B cell (primary cell): ENCODE data around the gene USP6. TPM values are rescaled to one million over a fixed set of nuclear protein-coding genes. Genes with fewer than 3 reads are reported as not detected.

Experiments
- ATAC-seq: fragments of 200-7000 bp; cut with Tn5 transposase; one replicate; pipeline ENCODE4 v1.10.0; 2021; ENCODE audit warnings: low read depth, mild to moderate bottlenecking, moderate number of reproducible peaks, moderate library complexity
- CTCF ChIA-PET: fragments of 350-600 bp; sonication (Branson Sonifier 250); formaldehyde crosslinking; loops from one replicate; lab custom pipeline; 2021; ENCODE audit warnings: antibody characterized with exemption, inconsistent platforms; lab: Charles Lee
- POLR2A ChIA-PET: fragments of 350-600 bp; sonication (Branson Sonifier 250); formaldehyde crosslinking; loops from one replicate; lab custom pipeline; 2021; ENCODE audit warnings: antibody characterized with exemption; lab: Charles Lee
- DNase-seq: peaks from one replicate; pipeline ENCODE4 v3.0.0; 2013
- H2AFZ ChIP-seq: 2 replicates; pipeline ENCODE4 v1.6.1; 2012; ENCODE audit warnings: mild to moderate bottlenecking, low read depth, low read length; ENCODE audit not compliant: insufficient read depth, poor library complexity, severe bottlenecking
- H3K27ac ChIP-seq, 2 donors: 1 replicate in 1 of 2; 2 replicates in 1 of 2; pipeline ENCODE4 v1.5.1; 2012 to 2013; ENCODE audit warnings: low read length in 2 of 2, mild to moderate bottlenecking in 2 of 2, moderate library complexity in 1 of 2
- H3K27me3 ChIP-seq, 4 experiments: fragments of 200-600 bp in 1 of 4; sonication (generic) in 1 of 4; replicated peaks in 1 of 4; 1 replicate in 2 of 4; 2 replicates in 2 of 4; pipeline versions ENCODE4 v1.6.1 to v1.7.0; 2013 to 2016; ENCODE audit warnings: low read length in 3 of 4, mild to moderate bottlenecking in 2 of 4, mixed read lengths in 1 of 4, moderate library complexity in 1 of 4; ENCODE audit not compliant: insufficient read depth in 4 of 4, control insufficient read depth in 3 of 4; ENCODE audit errors: control extremely low read depth in 1 of 4
- H3K36me3 ChIP-seq, 2 experiments: replicated peaks in 1 of 2; 1 replicate in 1 of 2; 2 replicates in 1 of 2; pipeline versions ENCODE4 v1.6.1 to v1.7.1; 2013; ENCODE audit warnings: low read length in 1 of 2; ENCODE audit not compliant: insufficient read depth in 2 of 2, control insufficient read depth in 1 of 2; ENCODE audit errors: control extremely low read depth in 1 of 2, extremely low read depth in 1 of 2
- H3K4me1 ChIP-seq, 2 donors: fragments of 200-600 bp in 1 of 2; sonication (generic) in 1 of 2; 1 replicate in 1 of 2; 2 replicates in 1 of 2; pipeline versions ENCODE4 v1.5.1 to v1.6.1; 2013 to 2017; ENCODE audit warnings: low read length in 2 of 2; ENCODE audit not compliant: control insufficient read depth in 2 of 2, insufficient read depth in 2 of 2
- H3K4me2 ChIP-seq: replicated peaks from 2 replicates; pipeline ENCODE3; 2012; ENCODE audit warnings: mild to moderate bottlenecking, low read depth, low read length; ENCODE audit not compliant: poor library complexity, severe bottlenecking
- H3K4me3 ChIP-seq, 5 experiments: fragments of 200-600 bp in 1 of 5; sonication (generic) in 1 of 5; 1 replicate in 3 of 5; 2 replicates in 2 of 5; pipeline versions ENCODE4 v1.5.1 to v1.7.0; 2011 to 2016; ENCODE audit warnings: low read length in 4 of 5, mild to moderate bottlenecking in 4 of 5, low read depth in 2 of 5, control low read depth in 1 of 5, moderate library complexity in 1 of 5; ENCODE audit not compliant: insufficient read depth in 1 of 5; ENCODE audit errors: control extremely low read depth in 1 of 5, extremely low read depth in 1 of 5
- H3K79me2 ChIP-seq: fragments of 200-600 bp; sonication (generic); one replicate; pipeline ENCODE4 v1.6.0; 2016; ENCODE audit warnings: low read length; ENCODE audit not compliant: control insufficient read depth, insufficient read depth
- H3K9ac ChIP-seq: fragments of 200-600 bp; sonication (generic); 2 replicates; pipeline ENCODE4 v1.6.1; 2017; ENCODE audit warnings: mild to moderate bottlenecking, low read length, moderate library complexity
- H3K9me3 ChIP-seq, 3 donors: one replicate each; pipeline versions ENCODE4 v1.6.1 to v1.7.1; 2013; ENCODE audit warnings: low read length in 2 of 3; ENCODE audit not compliant: control insufficient read depth in 2 of 3, insufficient read depth in 1 of 3; ENCODE audit errors: control extremely low read depth in 1 of 3
- H4K20me1 ChIP-seq: 2 replicates; pipeline ENCODE4 v1.6.0; 2012; ENCODE audit warnings: mild to moderate bottlenecking, low read length; ENCODE audit not compliant: insufficient read depth, control insufficient read depth, poor library complexity, severe bottlenecking
- H3K27ac Mint-ChIP-seq: one replicate; pipeline ENCODE4 v1.8.0; 2021; ENCODE audit warnings: mixed read lengths
- H3K27me3 Mint-ChIP-seq: one replicate; pipeline ENCODE4 v1.8.0; 2021; ENCODE audit warnings: mixed read lengths
- H3K4me1 Mint-ChIP-seq: one replicate; pipeline ENCODE4 v1.8.0; 2021; ENCODE audit warnings: mixed read lengths
- H3K4me3 Mint-ChIP-seq: one replicate; pipeline ENCODE4 v1.8.0; 2021; ENCODE audit warnings: mixed read lengths
- H3K9me3 Mint-ChIP-seq: one replicate; pipeline ENCODE4 v1.8.0; 2022; ENCODE audit warnings: mixed read lengths; ENCODE audit not compliant: insufficient read depth
- CTCF ChIP-seq: fragments of 200-600 bp; IDR thresholded peaks from one replicate; pipeline ENCODE4 v1.8.0; 2022; ENCODE audit warnings: antibody characterized with exemption, mild to moderate bottlenecking
- EZH2 ChIP-seq: IDR thresholded peaks from 2 replicates; pipeline ENCODE4 v1.6.1; 2012; ENCODE audit warnings: borderline replicate concordance, low read depth, mild to moderate bottlenecking, moderate library complexity, low read length; ENCODE audit not compliant: insufficient read depth, poor library complexity, severe bottlenecking
- WGBS: methylation state at CpG from one replicate; pipeline ENCODE4 v1.1.5; 2013; ENCODE audit warnings: missing lambda C conversion rate; ENCODE audit not compliant: insufficient coverage; 5-methylcytosine and 5-hydroxymethylcytosine counted together
- intact Hi-C: fragments of 100-400 bp; cut with micrococcal nuclease; formaldehyde crosslinking; loops from one replicate; pipeline ENCODE4 v1.10.0; 2022
- polyA plus RNA-seq: library from polyadenylated mRNA; depleted of rRNA; stranded (reverse); fragments of >200 nt; gene quantifications from 2 replicates; pipeline ENCODE4 v1.2.3, GENCODE V29; 2012
- total RNA-seq, 2 donors: library from RNA; stranded (reverse); fragments of 120-200 nt in 1 of 2; gene quantifications; 1 replicate in 1 of 2; 2 replicates in 1 of 2; pipeline versions ENCODE4 v1.2.3 to v1.2.4, GENCODE V29; 2013 to 2022

Gene USP6
- total and polyA plus RNA-seq, 2 donors (not counting 1 experiment from before 2014, with no cell fraction given): 0.36 to 0.47 TPM

- WGBS: 95% methylated on average over 2 of the region's 2 CpGs
- H3K27ac Mint-ChIP-seq: no peak overlapping the region
- Histone ChIP-seq H2AFZ (no peak overlapping the region), H3K4me3 (no peak overlapping the region), H3K9me3 (peaks cover 26 to 83% (median 65%) of the 10 kb centered on the region in 3 donors), H3K36me3 (peaks cover 6 to 28% of the 10 kb centered on the region in 2 experiments), H3K9ac (no peak overlapping the region), H3K79me2 (peaks cover 13% of the 10 kb centered on the region), H3K27me3 (no peaks in the 10 kb centered on the region), H3K4me1 (no peaks in the 10 kb centered on the region), H4K20me1 (no peaks in the 10 kb centered on the region), H3K27ac (no peak overlapping the region), H3K4me2 (no peak overlapping the region)
- TF ChIP-seq CTCF (no peak), EZH2 (no peak)
- DNase-seq (no peak), ATAC-seq (no peak)
- intact Hi-C loops: no loop called here
- peaks cover 23% of the 10 kb centered on the region for H3K9me3 Mint-ChIP-seq
- no peaks in the 10 kb centered on the region for H3K27me3 Mint-ChIP-seq
- no peaks in the 10 kb centered on the region for H3K4me1 Mint-ChIP-seq
- H3K4me3 Mint-ChIP-seq: no peak overlapping the region
- ChIA-PET CTCF (no interaction called here), POLR2A (no interaction called here)
These were observed 68.5 kb downstream of the USP6 start for GRCh38 chr17:5184288-5184687.
